Activated CD4-positive, alpha-beta T cell treated with anti-CD3 and anti-CD28 coated beads, Interleukin-2, amount 50 U/mL, for 24 hours (primary cell): ENCODE measurements around the gene SLC1A3.

ENCODE experiments used
- DNase-seq, 2 donors: peaks; one replicate each; pipeline ENCODE4 v3.0.0-alpha.2; 2020; ENCODE audit warnings: low read depth in 1 of 2, low spot score in 1 of 2

The SLC1A3 gene

DNA sequence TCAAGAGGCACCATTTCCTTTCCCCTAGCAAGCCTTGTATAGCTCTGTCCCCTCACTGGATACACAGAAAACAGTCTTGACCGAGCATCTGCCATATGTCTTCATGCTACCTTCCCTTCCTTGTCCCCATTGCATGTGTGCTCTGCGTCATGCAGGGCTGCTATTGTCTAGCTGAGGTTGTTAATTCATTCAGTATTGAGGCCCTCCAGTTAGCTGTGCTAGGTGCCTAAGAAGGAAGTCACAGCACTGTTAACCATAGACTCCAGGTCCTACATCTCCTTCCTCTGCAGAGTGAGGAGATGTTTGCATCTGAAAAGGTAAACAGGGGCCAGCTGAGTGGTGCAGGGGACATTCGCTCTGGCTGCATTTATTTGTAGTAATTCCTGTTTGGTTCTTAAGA is 48.2 kb downstream of the SLC1A3 start:
- DNase-seq, result no peak

DNA sequence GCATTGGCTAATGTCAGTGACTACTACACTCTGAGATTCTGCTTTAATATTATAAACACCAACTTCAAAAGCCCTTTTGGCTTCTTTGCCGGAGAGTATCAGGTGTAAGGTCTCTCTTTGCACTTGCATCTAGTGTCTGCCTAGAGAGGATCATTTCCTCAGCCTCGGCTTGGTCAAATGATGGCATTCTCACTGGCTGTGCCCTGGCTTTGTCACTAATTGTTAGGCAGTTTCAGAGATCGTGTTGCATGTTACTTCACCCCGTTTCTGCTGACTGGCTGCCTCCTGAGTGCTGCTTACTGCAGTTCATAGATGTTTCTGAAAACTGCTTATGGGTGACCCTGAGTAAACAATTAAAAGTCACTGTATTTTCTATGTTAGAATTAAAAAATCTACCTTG is 48.8 kb downstream of the SLC1A3 start:
- no peak for DNase-seq

DNA sequence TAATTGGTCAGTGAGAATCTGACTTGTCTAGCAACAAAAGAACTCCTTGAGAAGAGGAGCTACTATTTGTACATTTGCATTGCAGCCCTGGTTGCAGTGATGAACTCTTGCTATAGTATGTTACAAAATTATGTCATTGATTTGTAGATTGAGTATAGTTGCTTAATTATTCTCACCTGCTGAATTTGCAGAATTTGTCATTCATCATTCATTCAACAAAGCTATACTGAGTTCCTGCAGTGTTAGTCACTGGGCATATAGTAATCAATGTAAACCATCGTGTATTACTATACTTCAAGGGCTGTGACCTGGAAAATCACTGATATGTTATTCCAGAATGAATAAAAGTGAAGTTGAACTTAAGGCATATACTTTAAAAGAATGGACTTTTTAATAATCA is 50.1 kb downstream of the SLC1A3 start:
- no peak for DNase-seq

DNA sequence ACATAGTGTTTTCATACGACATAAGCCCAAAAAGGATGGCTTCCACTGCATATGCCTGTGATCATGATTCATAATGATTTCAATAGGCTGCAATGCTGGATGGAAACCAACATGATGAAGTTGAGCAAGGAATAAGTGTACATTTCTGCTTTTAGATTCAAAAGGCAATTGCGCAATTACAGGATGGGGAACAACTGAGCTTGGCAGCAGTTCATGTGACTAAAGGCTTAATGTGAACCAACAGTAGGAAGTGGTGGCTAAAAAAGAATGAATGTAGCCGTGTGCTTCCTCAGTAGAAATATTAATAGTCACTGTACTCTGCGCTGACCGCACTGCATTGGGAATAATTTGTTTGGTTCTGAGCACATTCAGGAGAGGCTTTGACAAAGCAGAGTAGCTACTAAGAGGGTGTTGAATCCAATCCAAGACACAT is 51.2 kb downstream of the SLC1A3 start:
- DNase-seq, result no peak

DNA sequence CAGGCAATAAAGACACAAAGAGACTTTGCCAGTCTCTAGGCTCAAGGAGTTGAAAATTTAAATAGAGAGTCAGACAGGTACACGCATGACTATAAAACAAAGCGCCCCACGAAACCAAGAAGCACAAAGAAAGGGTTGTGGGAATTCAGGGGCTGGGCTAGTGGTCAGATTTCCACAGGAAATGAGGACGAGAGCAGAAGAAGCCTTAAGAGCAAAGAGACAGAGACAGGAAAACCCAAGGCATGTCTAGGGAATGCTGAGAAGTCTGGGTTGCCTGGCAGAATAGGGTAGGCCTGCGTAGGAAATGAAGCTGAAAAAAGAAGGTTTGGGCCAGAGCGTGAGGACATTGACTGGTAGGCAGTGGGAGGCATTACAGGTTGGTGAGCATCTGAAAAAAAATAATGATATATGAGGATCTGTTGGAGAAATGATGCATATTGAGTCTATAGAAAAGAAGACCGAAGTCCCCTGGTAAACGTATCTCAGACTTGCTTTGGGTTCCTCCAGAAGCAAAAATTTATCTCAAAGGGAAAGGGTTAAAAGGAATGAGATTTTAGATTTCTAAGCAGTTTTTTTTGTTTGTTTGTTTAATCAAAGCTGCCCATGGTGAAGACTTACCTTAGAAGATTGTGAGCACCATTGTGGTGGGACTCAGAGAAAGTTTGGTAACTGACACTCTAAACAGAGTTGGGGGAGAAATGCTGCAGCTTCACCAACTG is 51.8 kb downstream of the SLC1A3 start:
- DNase-seq, result no peak

DNA sequence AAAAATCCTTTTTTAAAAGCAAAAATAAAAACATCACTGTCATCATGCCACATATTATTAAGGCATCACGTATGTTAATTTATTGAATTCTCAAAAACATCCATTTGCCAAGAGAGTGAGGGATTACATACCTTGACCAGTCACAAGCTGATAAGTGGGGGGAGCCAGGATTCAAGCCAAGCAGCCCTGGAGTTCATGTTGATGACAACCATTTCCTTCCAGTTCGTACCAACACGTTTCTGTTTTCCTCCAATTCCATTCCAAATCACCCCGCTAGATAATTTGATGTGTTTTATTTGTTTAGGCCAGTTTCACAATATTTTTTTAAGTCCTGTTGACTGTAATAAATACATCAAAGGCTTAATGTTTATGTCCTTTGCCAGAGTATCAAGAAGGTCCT is 53.0 kb downstream of the SLC1A3 start:
- DNase-seq, result no peak

DNA sequence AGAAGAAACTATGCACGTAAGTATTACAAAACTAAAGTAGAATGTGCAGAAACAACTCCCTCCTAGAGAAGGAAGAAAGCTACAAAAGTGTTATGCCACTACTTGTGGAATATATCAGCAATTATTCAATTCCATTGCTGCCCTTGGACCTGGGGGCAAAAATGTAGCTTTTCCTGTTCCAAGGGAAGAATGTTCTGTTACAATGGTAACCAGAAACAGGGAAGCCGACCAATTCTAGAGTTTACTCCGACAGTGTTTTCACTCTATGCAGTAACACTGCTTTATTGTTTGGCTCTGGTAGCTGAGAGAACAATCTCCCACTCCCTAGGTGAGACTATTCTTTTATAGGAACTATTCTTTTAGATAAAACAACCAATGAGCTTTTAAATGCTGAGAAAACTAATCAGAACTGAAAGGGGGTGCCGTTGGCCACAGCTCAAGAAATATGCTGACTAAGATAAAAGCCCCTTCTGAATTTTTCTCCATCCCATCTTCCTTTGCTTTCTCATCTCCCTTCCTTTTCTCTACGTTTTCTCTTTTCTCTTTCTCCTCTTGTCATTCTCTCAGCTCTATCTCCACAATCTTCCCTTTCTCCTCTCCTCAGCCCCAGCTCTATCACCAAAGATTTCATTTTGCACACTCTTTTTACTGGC is 54.1 kb downstream of the SLC1A3 start:
- no peak for DNase-seq

DNA sequence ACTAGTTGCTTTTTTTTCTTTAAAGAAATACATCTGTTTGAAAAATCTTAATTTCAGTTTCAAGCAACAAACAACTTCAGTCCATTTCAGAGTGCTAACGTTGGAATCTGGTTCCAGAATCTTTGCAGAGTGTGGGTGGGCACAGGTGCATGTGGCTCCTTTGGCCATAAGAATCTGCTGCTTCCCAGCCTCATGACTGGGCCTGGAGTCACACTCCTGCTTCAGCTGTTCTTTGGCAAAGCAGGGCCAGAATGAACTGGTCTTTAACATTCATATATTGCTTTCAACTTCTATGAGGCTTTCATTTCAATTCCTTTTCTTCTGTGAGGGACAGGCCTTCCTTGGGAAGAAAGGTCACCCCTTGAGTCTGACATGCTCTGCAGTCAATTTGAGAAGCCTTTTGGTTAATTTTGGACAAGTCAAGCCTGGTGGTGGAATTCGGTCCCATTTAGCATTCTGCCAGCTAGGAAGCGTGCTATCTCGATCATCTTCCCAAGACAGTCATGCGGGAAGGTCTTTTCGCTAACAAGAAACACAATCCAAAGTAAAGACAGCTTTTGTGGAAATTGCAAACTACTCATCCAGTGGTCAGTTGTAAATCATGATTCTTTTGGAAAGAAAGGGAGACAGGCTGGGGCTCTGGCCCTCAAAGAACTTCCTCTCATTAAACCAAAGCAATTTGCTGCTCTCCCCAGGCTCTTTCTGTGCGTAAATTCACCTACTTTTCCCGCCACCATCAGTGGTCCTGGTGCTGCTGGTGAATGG is 55.2 kb downstream of the SLC1A3 start:
- DNase-seq, result no peak

DNA sequence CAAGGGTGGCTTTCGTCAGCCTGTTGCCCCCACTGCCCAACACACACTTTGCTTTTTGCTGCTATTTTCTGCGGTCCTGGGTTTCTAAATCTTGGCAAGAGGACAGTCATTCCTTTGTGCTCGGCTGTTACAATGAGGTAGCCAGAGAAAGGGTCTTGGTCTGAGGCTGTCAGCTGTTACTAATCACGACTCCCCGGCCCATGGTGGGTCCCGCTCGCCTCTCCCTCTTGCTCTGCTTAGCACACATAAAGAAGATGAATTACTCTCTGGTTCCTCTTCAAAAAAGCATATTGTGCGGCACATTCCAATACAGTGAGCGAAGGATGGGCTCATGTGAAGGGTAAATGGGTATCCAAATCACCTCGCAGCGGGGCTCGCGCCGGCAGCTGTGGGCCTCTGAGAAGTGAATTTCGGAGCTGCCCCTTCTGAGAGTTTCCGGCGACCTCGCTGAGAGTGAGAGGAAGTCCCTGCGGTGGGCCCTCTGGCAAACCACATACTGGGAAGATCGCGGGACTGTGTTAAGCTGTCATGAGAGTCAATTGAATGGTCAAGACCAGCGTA is 56.0 kb downstream of the SLC1A3 start:
- no peak for DNase-seq

DNA sequence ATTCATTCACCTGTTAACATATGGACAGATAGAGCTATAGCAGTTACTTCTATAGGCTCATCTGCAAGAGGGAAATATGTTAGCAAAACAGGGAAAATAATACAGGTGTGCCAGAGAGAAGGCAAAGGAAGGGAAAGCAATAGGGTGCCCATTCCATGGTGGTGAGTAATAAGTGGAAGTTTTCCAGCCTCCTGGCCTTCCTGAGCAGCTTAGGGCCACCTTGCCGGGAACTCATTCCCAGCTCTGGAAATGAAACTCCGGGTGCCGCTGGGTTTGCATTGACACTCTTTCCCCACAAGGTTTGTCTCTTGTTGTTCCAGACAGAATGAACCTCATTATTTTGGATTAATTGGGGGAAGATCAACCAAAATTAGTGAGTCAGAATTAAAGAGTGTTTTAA is 58.4 kb downstream of the SLC1A3 start:
- DNase-seq, result no peak

DNA sequence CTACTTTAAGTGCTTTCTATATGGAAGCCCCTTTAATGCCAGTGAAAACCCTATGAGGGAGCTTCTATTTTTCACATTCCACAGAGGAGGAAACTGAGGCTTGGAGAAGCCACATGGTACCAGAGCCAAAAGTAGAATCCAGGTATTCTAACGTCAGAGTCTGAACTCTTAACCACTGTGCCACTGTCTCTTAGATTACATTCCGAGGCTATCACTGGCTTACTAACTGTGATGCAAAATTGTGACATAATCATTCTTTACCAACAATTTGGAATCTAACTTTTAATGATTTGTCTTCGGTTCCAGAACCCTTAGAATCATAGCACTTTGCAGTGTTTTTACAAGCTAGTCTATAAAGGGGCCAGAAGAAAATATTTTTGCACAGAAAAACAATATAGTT is 59.2 kb downstream of the SLC1A3 start:
- DNase-seq, result no peak

DNA sequence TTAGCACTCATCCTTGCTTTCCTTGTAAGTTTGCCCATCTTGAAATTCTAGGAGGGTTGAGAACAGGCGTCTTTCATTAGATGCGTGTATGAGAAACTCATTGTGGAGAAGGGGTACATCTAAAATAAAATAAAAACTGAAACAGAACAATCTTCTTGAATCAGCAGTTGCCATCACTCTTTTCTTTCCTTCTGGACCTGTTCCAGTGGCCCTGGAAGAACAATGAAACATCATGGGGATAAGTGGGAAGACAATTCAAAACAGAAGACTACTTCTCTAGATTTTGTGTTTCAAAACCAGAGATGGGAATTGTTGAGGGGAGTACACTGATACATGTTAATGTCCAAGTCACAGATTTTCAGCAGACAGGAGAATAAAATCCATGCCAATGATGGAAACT is 59.9 kb downstream of the SLC1A3 start:
- no peak for DNase-seq

DNA sequence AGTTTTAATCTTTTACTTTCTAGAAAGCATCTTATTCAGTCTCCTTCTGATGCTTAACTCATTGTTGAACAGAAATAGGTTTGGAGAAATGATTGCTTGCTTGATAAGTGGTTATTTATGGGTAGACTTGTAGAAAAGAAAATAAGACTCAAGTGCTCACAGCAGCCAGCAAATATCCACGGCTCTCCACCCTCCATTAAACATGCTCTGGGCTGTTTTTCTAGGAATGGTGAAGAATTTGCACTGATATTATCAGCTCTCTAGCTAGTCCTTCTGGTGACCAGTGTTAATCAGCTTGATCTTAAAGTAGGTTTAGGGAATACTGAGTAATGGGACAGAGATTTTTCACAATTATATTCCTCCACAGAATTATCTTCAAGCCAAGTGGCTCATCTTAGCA is 60.6 kb downstream of the SLC1A3 start:
- DNase-seq, result no peak

DNA sequence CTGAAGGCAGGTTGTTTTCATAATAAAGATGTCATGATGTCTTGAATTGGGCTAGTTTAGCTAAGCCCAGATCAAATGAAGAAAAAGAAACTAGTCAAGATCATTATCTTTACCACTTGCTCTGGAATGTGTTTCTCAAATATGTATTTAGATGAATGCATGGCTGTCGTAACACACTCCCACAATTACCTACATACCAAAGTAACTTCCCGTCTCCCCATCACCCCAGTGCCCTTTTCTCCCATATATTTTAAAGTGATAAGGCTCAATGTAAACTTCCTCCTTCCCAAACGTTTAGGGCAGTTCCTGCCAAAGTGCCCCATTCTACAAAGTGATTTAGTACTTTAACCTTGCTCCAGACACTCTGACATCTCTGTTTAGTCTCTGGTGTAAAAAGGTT is 61.4 kb downstream of the SLC1A3 start:
- DNase-seq, result no peak

DNA sequence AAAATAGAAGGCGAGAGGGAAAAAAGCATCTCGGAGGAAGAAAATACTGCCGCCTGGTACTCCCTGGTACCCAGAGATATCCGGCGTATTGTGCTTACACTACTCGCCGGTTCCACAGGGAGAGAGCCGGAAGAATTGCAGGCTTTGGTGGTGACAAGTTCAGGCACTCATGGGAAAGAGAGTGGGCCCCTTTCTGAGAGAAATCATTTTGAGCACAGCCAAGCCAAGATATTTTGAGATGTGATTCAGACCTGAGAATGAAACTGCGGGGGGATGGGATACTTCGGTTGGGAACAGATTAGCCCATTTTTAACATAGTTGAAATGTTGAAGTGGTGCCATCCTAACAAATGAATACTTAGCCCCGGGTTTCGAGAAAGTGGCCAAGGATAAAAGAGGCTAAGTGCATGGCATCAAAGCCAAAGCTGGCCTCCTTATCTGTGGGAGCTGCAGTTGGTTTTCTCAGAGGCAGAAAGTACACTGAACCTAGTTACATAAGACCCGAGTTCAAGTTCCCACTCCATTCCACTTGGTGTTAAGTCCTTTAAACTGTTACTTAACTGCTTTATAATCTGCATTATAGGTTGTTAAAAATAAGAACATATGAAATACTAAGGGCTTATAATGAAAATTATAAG is 62.7 kb downstream of the SLC1A3 start:
- no peak for DNase-seq

DNA sequence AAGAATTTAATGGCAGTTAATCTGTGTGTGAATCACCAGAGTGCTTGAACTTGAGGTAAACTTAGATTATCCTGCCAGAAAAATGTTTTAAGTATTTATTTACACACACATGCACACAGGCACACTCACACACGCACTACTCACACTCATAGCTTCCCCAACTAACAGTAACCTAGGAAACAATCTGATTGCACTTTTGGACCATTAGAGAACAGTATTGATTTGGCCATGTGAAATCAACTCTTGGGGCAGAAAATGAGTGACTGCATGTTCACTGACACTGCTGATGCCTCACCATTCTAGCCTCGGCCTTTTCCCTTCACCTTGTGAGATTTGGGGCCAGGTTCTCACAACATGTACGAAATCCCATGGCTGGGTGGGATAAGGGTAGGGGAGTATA is 64.1 kb downstream of the SLC1A3 start:
- no peak for DNase-seq

DNA sequence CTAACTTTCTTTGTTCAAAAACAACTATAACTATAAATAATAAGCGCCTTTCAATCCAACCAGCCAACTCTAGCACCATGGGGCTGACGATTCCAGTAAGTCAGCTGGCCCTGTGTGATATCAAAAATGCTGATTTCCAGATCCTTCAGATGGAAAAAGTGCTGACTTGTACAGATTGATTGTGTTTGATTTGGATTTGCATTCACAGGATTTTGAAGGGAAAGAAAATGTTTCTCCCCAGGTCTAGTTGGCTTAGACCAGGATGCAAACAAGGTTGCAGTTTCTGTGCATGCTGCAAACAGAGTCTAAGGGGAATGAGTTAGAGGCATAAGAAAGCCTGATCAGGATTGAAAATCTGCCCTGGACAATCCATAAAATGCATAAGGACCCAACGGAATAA is 68.9 kb downstream of the SLC1A3 start:
- no peak for DNase-seq

DNA sequence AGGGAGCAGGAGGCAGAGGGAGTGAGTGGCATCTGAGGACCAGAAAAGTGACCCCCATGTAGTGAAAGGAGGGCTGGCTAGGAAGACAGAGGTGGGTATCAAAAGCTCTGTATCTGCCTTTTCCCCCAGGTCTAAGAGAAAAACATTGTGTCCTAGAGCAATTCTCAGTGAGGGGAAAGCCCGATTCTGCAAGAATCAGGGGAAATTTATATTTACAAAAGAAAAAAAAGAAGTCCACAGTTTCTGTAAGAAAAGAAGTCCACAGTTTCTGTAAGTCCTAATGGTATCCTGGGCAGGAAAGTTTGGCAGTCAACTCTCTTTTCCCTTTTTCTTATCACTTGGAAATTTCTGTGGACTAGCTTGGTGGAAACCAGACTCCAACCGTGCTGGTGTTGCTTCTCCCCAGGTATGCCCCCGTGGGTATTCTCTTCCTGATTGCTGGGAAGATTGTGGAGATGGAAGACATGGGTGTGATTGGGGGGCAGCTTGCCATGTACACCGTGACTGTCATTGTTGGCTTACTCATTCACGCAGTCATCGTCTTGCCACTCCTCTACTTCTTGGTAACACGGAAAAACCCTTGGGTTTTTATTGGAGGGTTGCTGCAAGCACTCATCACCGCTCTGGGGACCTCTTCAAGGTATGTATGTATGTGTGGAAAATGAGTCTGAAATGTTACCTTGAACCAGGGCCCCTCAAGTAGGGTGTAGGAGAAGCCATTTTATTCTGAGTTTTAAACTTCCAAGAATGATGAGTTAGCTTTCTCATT is 73.0 kb downstream of the SLC1A3 start:
- no peak for DNase-seq

DNA sequence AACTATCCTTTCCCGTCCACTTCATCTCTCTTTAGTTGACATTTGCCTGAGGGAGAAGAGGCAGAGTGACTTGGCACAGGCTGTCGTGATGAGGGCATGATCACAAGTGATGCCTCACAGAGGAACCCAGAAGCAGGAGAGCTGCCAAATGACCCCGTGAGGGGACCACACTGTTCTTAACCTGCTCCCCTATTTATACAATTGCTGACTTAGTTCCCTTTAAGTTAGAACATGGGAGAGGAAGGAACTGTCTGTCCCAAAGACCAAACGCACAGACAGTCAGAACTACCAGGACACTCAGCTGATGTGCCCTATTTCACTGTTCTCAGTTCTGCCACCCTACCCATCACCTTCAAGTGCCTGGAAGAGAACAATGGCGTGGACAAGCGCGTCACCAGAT is 73.7 kb downstream of the SLC1A3 start:
- DNase-seq, result no peak

DNA sequence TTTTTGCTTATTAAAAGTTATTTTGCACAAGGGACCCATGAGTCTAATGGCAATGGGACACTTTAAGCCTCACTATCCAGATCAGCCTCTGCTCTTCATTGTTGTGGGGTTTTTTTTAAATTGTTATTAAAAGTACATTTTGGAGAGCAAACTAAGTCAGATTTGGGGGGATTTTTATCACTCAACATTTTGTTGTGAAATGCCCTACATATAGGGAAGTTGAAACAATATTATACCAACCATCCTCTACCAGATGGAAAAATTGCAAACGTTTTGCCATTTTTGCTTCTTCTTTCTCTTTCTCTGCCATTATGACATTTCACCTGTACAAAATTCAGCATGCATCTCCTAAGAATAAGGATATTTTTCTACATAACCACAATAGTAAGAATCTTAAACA is 75.3 kb downstream of the SLC1A3 start:
- no peak for DNase-seq

DNA sequence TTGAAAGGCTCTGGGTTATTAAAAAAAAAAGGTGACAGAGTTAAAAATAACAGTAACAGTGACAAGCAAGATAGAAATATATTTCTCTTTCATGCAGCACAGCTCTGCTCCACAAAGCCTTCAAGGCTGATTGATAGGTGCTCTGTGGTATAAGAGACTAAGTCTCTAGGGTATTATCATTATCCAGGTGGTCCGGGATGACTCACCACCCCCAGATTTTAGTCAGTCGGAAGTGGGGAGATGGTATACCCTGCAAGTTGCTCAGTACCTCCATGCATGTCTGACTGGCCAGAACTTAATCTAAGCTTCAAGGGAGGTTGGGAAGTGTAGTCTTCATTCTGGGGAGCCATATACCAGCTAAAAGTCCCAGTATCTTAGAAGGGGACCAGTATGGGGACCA is 76.1 kb downstream of the SLC1A3 start:
- DNase-seq, result no peak
